AG08396 (cell line): Measurements from ENCODE around the gene SYT15.
"Not testable (repeated sequence)": the region's sequence is repeated elsewhere in the genome, so short reads cannot be mapped to it uniquely, and the experiment has no call there.

Source experiments
- DNase-seq: peaks from one replicate; pipeline ENCODE4 v3.0.0; 2012; ENCODE audit warnings: low spot score, mixed read lengths

Gene SYT15

DNA sequence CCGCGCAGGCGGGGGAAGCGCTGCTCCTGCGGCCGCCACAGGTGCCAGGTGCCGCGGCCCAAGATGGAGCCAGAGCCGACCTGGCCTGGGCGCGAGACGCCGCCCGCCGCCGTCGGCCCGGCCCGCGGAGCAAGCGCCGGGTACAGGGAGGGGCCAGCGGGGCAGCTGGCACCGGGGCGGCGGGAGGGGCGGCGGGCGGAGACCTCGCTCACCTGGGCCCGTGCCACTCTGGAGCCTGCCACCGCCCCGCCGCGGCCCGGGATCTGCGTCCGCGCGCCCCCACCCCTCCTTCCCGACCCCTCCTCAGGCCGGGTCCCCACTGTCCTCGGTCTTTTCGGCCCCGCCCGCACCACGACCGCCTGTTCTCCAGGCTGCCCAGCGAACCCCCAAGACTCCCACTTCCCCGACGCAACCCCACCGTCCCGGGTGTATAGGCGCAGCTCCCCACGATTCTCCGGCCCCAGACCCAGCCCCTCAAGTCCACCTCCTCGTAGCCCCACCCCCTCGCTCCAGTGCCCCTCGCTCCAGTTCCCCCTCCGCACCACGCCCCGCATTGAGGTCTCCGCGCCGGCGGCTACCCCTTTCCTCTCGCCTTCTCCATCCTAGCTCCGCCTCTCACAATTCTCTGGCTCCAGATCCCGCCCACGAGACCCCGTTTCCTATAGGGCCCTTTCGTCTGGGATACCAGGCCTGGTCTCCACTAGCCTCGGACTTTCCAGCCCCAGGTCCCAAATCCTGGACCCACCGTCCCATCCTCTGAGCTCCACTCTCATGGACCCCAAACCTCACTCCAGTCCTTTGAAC, 22.2 kb upstream of the SYT15 start, which contains the start of gene GPRIN2:
GPRIN2 (minus strand) TSS at position 144 of the 804 bp plus-strand sequence. CDS start 5,922 bp downstream, outside the sequence.
- DNase-seq, result no peak

GRCh38 chr10:46557319-46558121, 21.4 kb upstream of the SYT15 start:
- no peak for DNase-seq

GRCh38 chr10:46558122-46558391, 20.9 kb upstream of the SYT15 start:
- no peak for DNase-seq

DNA sequence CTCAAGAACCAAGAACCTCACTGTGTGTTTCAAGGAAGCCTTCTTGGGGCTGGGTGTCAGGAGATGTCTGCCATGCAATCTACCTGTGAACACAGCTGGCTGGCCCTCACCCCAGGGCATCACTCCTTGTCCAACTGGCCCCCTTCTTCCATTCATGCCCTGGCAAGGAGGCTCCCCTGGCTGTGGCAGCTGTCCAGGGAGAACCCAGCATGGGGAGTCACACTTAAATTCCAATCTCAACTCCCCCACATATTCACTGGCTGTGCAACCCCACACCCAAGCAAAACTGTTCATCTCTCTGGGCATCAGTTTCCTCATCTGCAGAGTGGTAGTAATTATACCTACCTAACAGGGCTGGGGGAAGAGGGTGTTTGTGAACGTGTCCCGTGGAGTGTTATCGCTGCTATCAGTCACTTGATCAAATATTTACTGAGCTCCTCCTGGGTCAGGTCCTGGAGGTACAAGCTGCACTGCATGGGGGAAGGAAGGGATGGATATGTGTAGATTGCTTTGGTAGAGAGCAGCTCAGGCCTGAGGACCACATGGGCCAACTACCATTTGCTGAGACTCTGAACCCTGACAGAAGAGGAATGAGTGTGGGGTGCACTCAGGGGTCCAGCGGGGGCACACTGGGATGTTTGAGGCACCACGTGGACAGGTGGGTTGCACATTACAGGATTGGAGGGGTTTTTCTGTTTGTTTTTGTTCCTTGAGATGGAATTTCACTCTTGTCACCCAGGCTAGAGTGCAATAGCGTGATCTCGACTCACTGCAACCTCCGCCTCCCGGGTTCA, 20.3 kb upstream of the SYT15 start:
- no peak for DNase-seq

DNA sequence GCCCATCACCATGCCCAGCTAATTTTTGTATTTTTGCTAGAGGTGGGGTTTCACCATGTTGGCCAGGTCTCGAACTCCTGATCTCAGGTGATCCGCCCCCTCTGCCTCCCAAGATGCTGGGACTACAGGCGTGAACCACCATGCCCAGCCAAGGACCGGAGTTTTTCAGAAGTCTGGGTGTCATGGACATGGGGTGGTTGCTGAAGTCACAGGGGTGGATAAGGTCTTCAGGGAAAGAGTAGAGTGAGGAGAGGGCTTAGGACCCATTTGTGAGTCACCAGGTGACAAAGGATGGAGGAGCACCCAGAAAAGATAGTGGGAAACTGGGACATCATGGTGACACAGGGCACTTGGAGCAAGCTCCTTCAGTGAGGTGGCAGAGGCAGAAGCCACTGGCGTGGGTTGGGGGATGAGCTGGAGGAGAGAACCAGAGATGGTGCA, 19.7 kb upstream of the SYT15 start:
- no peak for DNase-seq

GRCh38 chr10:46560381-46560780, 18.5 kb upstream of the SYT15 start:
- DNase-seq, result no peak

DNA sequence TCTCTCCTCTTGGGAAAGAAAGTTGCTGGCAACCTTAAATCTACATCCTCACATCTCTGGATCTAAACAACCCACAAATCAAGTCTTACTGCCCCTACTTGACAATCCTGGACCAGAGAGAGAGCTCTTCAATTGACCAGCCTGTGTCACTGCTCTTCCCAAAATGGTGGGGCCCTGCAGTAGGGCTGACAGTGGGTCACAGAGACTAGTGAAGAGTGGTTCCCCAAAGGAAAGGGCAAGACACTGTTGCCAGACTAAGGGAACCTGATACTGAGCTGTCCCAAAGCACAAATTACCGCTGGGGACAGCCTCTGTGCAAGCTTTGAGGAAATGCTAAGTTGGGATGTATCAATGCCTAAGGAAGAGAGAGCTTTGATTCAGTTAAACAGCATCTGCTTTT, 18.0 kb upstream of the SYT15 start:
- no peak for DNase-seq

DNA sequence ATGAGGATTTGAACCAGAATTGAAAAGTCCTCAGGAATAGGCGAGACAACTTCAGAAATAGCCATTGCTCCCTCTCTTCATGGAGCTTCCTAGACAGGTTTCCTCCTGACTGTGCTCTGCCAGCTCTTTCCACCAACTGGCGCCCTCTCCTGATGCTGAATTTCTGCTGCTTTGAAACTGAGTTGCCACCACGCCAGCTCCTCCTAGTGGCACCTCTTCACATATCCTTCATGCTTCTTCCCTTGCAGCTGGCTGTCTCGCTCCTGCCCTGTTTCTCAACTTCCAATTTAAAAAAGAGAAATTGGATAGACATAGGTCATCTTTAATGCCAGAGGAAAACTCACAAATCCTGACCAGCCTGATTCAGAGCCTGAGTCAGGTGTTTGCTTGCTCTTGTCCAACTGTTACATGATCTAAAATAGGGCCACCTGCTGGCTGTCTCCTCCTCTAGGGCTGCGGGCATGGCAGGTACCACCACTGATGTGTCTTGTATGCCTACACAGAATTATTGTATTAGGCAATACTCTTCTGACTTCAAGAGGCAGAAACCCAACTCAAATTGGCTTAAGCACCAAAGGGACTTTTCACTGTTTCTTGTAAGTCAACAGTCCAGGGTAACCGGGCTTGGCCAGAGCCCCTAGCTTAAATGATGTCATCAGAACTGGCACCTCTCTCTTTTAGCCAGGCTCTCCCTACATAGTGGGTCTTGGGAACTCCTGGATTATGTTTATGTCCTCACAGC, 13.2 kb upstream of the SYT15 start:
- DNase-seq, result not testable (repeated sequence)

GRCh38 chr10:46567151-46567550, 11.8 kb upstream of the SYT15 start:
- not testable (repeated sequence) for DNase-seq

DNA sequence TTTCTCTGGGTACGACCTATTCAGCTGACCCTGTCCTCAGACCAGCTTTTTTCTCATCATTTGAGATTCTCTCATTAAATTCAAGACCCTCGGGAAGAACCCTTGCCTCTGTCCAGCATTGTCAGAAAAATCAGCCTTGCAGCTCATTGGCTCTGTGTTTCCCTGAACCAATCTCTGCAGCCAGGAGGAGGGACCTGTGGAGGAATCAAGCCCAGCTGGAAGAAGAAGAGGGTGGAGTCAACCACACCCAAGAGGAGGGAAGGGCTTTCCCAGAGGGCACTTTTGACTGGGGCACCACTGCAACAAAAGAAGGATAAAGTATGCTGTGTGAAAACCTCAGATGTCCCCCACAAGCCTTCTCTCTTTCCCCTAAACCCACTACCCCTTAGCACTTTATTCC, 8.3 kb upstream of the SYT15 start:
- not testable (repeated sequence) for DNase-seq

DNA sequence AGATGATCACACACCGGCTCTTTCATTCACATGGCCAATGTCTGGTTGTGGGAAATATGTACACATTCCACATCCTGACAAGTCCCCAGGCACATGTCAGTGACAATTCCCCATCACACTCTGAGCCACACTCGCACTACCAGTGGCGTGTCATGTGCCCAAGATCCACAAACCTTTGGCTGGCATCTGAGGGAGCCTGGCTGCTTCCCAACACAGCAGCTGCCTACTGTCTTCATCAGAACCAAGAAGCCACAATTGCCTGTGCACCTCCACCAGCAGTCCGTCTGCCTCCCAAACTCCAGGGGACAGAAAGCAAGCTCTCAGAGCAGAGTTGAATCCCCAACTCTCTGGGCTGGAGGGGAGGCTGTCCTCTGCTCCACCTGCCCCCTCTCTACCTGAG, 6.2 kb upstream of the SYT15 start:
- not testable (repeated sequence) for DNase-seq

DNA sequence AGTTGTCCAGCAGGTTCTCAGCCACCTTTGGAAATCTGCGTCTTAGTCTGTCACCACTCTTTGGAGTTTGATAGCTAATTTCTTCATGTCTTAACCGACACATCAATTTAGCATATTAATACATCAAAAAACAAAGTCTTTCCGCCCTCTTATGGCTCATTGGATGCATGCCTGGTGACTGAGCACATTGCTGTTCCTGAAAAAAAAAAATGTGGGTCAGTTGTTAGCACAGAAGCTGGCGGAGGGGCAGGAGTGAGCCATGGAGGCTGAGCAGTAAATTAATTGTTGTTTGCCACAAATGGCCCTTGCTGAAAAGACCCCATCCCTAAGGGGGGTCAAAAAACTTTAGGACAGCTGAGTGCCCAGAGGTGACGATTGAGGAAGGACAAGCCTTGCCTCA, 5.6 kb upstream of the SYT15 start:
- DNase-seq, result not testable (repeated sequence)

GRCh38 chr10:46573884-46574283, 5.0 kb upstream of the SYT15 start:
- not testable (repeated sequence) for DNase-seq

DNA sequence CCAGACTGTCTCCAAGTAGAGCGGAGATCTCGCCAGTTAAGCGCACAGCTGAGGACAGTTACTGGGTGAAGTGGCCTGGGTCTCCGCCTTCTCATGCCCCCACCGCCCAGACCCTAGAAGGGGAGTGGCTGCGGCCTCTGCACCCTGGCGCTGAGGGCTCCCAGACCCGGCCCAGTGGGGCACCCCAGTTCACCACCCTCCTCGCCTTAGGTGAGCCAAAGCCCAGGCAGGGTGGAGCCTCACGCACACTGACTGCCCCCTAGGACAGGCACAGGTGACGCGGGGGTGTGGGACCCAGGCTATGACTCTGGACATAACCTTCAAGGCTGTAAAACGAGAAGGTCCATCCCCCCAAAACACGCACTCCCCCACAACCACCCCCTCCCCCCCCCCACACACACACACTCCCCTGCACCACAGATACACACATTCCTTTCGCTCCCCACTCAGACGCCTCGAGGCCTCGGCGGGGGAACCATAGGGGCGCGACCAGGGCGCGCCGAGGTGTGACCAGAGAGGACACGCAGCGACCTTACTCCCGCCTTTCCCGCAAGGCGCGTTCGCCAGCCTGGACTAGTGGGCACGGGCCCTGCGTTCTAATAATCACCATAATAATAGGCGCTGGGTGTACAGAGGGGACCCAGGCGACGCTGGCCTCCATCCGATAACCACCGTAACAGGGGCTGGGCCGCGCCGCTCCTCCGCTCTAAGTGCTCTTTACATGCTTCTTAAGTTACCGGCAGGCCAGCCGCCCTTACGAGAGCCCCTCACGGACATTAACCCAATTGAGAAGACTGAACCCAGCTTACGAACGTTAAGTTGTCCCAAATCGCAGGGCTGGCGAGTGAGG, 1.1 kb upstream of the SYT15 start:
- not testable (repeated sequence) for DNase-seq

DNA sequence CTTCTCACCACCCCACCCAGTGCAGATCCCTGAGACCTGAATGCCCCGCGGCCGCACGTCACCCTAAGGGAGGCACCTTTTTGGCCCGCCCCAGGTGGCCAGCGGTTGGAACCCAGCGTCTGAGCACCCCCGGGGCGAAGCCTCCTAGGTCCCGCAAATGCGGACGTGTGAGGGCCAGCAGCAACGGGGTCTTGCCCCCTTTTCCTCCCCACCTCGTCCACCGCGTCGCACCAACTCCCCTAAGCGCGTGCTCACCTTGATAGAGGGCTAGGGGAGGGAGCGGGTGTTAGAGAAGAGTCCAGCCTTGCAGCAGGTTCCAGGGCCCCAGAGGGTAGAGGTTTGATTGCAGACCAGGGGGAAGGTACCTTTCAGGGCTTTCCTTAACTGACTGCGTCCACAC, 450 bp downstream of the SYT15 start:
- DNase-seq, result not testable (repeated sequence)

GRCh38 chr10:46581997-46582396, 3.1 kb downstream of the SYT15 start:
- not testable (repeated sequence) for DNase-seq

GRCh38 chr10:46582568-46582967, 3.6 kb downstream of the SYT15 start:
- not testable (repeated sequence) for DNase-seq

- DNase-seq, result not testable (repeated sequence)
Measured at GRCh38 chr10:46584196-46584595, 5.3 kb downstream of the SYT15 start.

DNA sequence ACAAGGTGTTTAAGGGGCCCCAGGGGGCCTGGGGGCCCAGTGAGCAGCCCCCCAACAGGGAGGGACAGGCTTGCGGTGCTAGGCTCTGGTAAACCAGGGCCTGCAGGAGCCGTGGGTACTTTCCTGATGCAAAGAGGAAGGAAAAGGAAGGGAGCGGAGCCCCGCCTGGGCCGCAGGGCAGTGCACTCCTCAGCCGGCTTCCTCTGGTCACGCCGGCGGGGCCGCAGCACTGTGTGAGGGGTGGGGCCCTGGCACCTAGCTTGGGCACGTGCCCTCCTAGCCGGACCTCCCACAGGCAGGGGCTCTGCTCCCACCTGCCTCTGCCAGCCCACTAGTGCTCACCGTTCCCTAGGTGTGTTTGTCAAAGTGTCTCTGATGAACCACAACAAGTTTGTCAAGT, 6.3 kb downstream of the SYT15 start:
- DNase-seq, result not testable (repeated sequence)

GRCh38 chr10:46587546-46587945, 8.6 kb downstream of the SYT15 start:
- not testable (repeated sequence) for DNase-seq

- not testable (repeated sequence) for DNase-seq
Measured at GRCh38 chr10:46588221-46588620, 9.3 kb downstream of the SYT15 start.
